Measurements from ENCODE around the gene BMP2. TPM values are rescaled to one million over a fixed set of nuclear protein-coding genes. Genes with fewer than 3 reads are reported as not detected.

Gene BMP2
- total RNA-seq, 1 experiment from 2014 or later, result not detected

DNA sequence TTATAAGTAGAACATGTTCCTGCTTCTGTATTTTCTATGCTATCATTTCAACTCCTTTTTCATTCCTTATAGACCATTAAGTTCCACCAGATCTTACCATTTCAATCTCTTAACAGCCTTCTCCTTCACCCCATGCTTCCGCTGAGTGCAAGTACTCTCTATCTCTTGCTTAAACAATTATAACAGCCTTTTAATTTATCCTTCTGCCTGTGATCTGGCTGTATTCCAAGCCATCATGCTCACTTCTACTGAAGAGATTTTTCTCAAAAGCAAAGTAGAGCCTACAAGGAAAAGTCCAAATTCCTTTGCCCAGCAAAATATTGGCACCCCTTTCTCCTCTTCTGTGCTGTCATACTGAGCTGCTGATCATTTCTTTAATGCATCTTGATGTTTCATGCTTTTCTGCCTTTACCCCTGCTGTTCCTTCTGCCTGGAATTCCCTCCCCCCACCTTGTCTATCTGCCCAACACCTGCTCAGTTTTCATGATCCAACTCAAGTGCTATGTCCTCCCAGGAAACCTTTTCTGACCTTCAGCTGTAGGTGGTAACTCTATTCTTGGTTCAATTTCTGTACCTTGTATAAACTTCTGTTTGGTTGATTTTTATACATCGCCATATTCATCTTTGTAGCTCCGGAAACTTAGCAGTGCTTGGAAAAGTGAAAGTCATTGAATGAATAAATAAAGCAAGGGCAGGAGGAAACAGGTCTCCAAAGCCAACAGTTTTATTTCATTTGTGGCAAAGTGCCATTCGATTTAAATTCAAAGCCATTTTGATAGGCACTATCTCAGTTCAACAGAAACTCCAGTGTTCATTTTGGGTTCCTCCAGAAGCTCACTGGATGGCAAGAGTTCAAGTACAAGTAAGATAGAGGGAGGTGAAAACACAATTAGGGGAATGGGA, 10.5 kb upstream of the BMP2 start:
- Histone ChIP-seq H2AFZ (no peak overlapping the region), H3K27me3 (ENCODE audit: insufficient read depth, low read depth) (peaks cover 6% of the 10 kb centered on the region; the same call in 1 of the 2 replicates), H3K4me3 (no peak overlapping the region), H3K27ac (no peak overlapping the region), H3K4me1 (replicated peaks; ENCODE audit: insufficient read depth) (no peaks in the 10 kb centered on the region), H3K4me2 (no peak overlapping the region), H3K36me3 (ENCODE audit: low read depth) (no peaks in the 10 kb centered on the region), H4K20me1 (ENCODE audit: insufficient read depth) (no peaks in the 10 kb centered on the region), H3K9me3 (ENCODE audit: insufficient read depth, low read depth) (no peaks in the 10 kb centered on the region), H3K79me2 (ENCODE audit: low read depth) (no peaks in the 10 kb centered on the region), H3F3A (ENCODE audit: insufficient read depth, low read depth) (no peaks in the 10 kb centered on the region), H3K9me2 (ENCODE audit: insufficient read depth) (no peaks in the 10 kb centered on the region)
- no TSS peak for BruUV-seq (replicated peaks)
- ChIA-PET POLR2A (ENCODE audit: unreplicated experiment) (no interaction called here), CTCF (no interaction called here)
- intact Hi-C loops (cut with micrococcal nuclease; ENCODE audit: unreplicated experiment), result no loop called here
- DNase-seq, result no peak
- TF ChIP-seq, protein P1, sequence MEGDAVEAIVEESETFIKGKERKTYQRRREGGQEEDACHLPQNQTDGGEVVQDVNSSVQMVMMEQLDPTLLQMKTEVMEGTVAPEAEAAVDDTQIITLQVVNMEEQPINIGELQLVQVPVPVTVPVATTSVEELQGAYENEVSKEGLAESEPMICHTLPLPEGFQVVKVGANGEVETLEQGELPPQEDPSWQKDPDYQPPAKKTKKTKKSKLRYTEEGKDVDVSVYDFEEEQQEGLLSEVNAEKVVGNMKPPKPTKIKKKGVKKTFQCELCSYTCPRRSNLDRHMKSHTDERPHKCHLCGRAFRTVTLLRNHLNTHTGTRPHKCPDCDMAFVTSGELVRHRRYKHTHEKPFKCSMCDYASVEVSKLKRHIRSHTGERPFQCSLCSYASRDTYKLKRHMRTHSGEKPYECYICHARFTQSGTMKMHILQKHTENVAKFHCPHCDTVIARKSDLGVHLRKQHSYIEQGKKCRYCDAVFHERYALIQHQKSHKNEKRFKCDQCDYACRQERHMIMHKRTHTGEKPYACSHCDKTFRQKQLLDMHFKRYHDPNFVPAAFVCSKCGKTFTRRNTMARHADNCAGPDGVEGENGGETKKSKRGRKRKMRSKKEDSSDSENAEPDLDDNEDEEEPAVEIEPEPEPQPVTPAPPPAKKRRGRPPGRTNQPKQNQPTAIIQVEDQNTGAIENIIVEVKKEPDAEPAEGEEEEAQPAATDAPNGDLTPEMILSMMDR (conservative IDR thresholded peaks at IDR 0.05), result no peak
- TF ChIP-seq EZH2 (IDR thresholded peaks at IDR 0.05; ENCODE audit: low read depth), result no peak

DNA sequence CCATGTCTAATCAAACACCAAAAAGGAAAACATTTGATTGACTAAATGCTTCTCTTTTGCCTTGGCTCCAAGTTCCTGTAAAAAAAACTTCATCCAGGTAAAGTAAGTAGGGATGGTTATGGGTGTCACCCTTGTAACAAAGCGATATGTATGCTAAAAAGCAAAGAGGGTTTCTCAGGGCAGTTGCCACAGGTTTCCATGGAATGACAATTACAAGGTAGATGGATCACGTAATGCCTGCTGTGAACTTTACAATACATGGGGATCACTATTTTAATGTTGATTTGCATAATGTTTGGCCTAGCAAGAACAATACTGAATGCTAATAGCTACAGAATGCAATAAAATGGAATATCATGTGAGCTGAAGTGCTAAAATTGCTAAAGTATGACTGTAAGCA, 2.9 kb upstream of the BMP2 start:
- CTCF ChIA-PET, result interaction anchor here (0.6 kb wide), 1 partner anchor 1172 kb away, joined by 5 read pairs; no protein-coding TSS in a partner anchor

DNA sequence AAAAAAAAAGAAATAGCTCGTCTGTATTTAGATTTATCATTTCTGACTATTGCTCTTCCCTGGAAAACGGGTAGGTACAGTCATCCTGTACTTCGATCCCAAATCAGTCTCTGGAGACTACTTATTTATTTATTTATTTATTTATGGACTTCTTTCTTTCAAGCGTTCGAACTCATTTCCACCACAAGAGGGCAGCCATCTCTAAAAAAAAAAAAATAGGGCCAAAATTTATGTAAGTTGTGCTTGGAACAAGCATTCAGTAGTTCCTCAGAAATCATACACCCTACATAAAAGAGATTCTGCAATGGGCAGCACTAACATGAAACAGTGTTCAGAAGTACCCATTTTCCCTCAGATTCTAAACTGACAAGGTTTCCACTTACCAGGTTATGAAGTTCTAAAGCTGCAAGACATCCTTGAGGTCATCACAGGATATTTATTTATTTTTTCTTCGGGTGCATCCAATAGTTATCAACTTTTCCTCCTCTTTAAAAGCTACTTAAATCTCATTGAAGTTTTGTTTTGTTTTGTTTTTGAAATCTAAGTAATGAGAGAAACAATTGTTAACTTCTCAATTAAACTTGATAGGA, 1.9 kb upstream of the BMP2 start:
- H3K9me2 ChIP-seq (ENCODE audit: insufficient read depth), result no peaks in the 10 kb centered on the region
- no peaks in the 10 kb centered on the region for H3K79me2 ChIP-seq (ENCODE audit: low read depth)
- TF ChIP-seq EZH2 (IDR thresholded peaks at IDR 0.05; ENCODE audit: low read depth), result no peak
- TF ChIP-seq, protein P1 (conservative IDR thresholded peaks at IDR 0.05), result peak; percentile 73
- intact Hi-C loops (cut with micrococcal nuclease; ENCODE audit: unreplicated experiment), result loop anchor here (5.0 to 10.0 kb wide), 4 partner anchors 519 to 1959 kb away; no protein-coding TSS in a partner anchor
- H2AFZ ChIP-seq, result no peak overlapping the region
- no peak overlapping the region for H3K4me3 ChIP-seq
- CTCF ChIA-PET, result interaction anchor here (0.6 kb wide), 1 partner anchor 1171 kb away, joined by 5 read pairs; no protein-coding TSS in a partner anchor
- DNase-seq, result peak; percentile 7 to 53
- H4K20me1 ChIP-seq (ENCODE audit: insufficient read depth), result no peaks in the 10 kb centered on the region
- H3K27ac ChIP-seq, result no peak overlapping the region
- H3K27me3 ChIP-seq (ENCODE audit: insufficient read depth, low read depth), result 0 out of 2 replicates have a peak, but pooled peaks cover 2% of the 10 kb centered on the region
- H3K9me3 ChIP-seq (ENCODE audit: insufficient read depth, low read depth), result no peaks in the 10 kb centered on the region
- H3K4me1 ChIP-seq (replicated peaks; ENCODE audit: insufficient read depth), result no peaks in the 10 kb centered on the region
- POLR2A ChIA-PET (ENCODE audit: unreplicated experiment), result no interaction called here
- 0 out of 2 replicates have a peak, but pooled peaks cover 4% of the 10 kb centered on the region for H3F3A ChIP-seq (ENCODE audit: insufficient read depth, low read depth)
- H3K36me3 ChIP-seq (ENCODE audit: low read depth), result no peaks in the 10 kb centered on the region
- BruUV-seq (replicated peaks), result no TSS peak
- H3K4me2 ChIP-seq, result no peak overlapping the region

More for the DNA sequence above, 2.9 kb upstream of the BMP2 start:
- Histone ChIP-seq H2AFZ (no peak overlapping the region), H3K79me2 (ENCODE audit: low read depth) (no peaks in the 10 kb centered on the region), H4K20me1 (ENCODE audit: insufficient read depth) (no peaks in the 10 kb centered on the region), H3K4me1 (replicated peaks; ENCODE audit: insufficient read depth) (no peaks in the 10 kb centered on the region), H3K4me3 (no peak overlapping the region), H3K27me3 (ENCODE audit: insufficient read depth, low read depth) (peaks cover 6% of the 10 kb centered on the region; the same call in 1 of the 2 replicates), H3K4me2 (no peak overlapping the region), H3K9me3 (ENCODE audit: insufficient read depth, low read depth) (no peaks in the 10 kb centered on the region), H3K9me2 (ENCODE audit: insufficient read depth) (no peaks in the 10 kb centered on the region), H3K36me3 (ENCODE audit: low read depth) (no peaks in the 10 kb centered on the region), H3F3A (ENCODE audit: insufficient read depth, low read depth) (0 out of 2 replicates have a peak, but pooled peaks cover 4% of the 10 kb centered on the region), H3K27ac (no peak overlapping the region)
- BruUV-seq (replicated peaks), result no TSS peak
- intact Hi-C loops (cut with micrococcal nuclease; ENCODE audit: unreplicated experiment), result loop anchor here (5.0 to 10.0 kb wide), 4 partner anchors 520 to 1960 kb away; no protein-coding TSS in a partner anchor
- POLR2A ChIA-PET (ENCODE audit: unreplicated experiment), result no interaction called here
- no peak for DNase-seq
- TF ChIP-seq, protein P1 (conservative IDR thresholded peaks at IDR 0.05), result no peak
- no peak for TF ChIP-seq EZH2 (IDR thresholded peaks at IDR 0.05; ENCODE audit: low read depth)

Data from PC-9 (cell line).